VCaP (cell line): ENCODE results near the gene NUP210L.

Source experiments
- H3K27ac ChIP-seq: fragments of 450-650 bp; 2 replicates; pipeline ENCODE4 v1.5.1; 2017
- TF ChIP-seq, protein P1 (sequence below): fragments of 450-650 bp; conservative IDR thresholded peaks from 2 replicates; pipeline ENCODE4 v1.5.1; 2017; ENCODE audit warnings: mild to moderate bottlenecking, moderate library complexity

NUP210L gene

DNA sequence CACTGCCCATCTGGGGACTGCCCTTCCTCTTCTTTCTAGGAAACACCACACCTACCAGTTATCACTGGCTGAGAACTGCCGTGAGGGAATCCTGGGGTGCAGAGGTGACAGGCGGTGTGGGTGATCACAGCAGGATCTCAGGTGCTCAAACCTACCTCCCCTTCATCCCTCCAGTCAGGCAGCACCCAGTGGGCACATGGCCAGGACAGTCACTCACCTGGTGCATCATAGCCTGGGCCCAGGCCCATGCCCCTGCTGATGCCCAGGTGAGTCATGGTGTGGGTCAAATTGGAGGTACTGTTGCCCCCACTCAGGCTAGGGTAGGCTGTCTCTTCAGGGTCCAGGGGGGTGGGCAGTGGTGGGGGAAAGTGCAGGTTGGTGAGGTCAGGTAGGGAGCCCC lies 203.1 kb downstream of the NUP210L start:
- TF ChIP-seq, protein P1, sequence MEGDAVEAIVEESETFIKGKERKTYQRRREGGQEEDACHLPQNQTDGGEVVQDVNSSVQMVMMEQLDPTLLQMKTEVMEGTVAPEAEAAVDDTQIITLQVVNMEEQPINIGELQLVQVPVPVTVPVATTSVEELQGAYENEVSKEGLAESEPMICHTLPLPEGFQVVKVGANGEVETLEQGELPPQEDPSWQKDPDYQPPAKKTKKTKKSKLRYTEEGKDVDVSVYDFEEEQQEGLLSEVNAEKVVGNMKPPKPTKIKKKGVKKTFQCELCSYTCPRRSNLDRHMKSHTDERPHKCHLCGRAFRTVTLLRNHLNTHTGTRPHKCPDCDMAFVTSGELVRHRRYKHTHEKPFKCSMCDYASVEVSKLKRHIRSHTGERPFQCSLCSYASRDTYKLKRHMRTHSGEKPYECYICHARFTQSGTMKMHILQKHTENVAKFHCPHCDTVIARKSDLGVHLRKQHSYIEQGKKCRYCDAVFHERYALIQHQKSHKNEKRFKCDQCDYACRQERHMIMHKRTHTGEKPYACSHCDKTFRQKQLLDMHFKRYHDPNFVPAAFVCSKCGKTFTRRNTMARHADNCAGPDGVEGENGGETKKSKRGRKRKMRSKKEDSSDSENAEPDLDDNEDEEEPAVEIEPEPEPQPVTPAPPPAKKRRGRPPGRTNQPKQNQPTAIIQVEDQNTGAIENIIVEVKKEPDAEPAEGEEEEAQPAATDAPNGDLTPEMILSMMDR: no peak
- no peak overlapping the region for H3K27ac ChIP-seq

DNA sequence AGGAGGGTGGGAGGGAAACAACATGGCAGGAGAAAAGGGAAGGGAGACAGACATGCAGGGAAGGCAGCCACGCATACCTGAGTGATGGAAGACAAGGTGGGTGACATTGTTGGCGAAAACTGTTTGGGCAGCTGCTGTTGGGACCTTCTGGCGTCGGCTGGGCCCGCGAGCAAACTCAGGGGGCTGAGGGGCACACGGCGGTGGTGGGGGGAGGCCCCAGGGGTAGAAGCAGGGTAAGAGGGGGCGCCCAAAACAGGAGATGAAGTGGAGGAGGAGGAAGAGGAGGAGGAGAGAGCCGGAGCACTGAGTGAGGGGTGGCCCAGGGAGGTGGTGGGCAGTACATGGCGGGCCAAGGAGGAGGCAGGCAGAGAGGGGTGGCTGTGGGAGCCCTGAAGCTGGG lies 203.7 kb downstream of the NUP210L start:
- H3K27ac ChIP-seq: no peak overlapping the region
- TF ChIP-seq, protein P1: no peak

DNA sequence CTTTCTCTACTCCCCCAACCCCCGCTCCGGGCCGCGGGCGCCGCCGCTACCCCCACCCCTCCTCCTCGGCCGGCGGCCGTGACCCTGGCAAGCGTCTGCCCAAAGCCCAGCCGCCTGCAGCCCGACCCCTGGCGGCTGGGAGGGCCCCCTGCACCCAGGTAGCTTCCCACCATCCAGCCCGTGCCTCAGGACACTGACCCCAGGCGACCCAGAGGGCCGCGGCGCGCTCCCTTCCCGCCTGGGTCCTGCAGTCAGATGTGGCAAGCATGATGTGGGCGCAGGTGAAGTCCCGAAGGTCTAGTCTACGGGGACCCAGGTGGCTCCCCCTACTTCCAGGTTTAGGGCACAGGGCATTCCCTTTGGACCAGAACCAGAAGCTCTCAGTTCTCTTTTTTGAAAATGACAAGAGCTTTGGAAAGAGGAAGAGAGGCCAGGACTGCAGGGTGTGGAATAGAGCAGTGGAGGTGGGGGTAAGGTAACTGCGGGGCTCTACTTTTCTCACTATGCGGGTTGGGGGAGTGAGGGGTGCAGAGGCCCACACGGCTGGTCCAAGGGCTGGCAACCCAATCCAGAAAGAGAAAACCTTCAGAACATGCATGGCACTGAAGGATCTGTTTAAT lies 208.1 kb downstream of the NUP210L start, which contains the start of gene DENND4B:
TSS of gene DENND4B (minus strand) at position 97 of the 620 bp plus-strand sequence. CDS start 2,344 bp downstream, outside the sequence.
- H3K27ac ChIP-seq: peak within 1 kb of the TSS; percentile 95
- TF ChIP-seq, protein P1: peak; percentile 99

DNA sequence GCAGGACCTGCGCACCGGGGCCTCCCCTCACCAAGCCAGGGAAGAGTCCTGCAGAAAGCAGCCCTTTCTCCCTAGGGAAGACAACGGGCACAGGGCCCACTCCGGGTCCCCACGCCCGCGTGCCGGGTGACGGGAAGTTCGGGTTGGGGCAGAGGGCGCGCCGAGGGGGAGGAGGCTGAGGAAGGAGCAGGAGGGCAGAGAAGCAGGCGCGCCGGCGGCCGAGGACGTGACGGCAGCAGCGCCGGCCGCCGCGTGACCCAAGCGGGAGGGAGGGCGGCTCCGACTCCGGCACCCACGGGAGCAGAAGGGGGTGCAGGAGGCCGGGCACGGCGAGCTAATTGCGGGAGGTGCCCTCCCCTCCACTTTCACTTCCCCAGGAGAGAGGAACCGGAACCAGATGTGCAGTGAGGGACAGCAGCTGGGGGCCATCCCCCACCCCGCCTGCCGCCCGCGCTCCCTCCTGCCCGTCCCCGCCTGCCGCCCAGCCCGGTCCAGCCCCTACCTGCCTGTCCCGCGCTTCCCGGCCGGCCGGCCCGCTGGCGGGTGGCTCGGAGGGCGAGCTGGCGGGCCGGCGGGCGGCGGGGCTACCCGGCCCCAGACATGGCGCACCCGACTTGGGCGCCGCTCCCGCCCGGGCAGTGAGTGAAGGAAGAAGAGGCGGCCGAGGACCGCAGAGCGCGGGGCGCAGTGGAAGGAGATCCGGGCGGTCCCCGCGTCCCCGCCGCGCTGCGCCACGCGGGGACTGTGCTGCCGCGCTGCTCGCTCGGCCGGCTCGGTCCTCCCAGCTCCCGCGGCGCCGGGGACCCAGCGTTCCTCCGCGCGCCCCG lies 208.9 kb downstream of the NUP210L start:
- TF ChIP-seq, protein P1: no peak
- peak overlapping the region; percentile 95 for H3K27ac ChIP-seq

DNA sequence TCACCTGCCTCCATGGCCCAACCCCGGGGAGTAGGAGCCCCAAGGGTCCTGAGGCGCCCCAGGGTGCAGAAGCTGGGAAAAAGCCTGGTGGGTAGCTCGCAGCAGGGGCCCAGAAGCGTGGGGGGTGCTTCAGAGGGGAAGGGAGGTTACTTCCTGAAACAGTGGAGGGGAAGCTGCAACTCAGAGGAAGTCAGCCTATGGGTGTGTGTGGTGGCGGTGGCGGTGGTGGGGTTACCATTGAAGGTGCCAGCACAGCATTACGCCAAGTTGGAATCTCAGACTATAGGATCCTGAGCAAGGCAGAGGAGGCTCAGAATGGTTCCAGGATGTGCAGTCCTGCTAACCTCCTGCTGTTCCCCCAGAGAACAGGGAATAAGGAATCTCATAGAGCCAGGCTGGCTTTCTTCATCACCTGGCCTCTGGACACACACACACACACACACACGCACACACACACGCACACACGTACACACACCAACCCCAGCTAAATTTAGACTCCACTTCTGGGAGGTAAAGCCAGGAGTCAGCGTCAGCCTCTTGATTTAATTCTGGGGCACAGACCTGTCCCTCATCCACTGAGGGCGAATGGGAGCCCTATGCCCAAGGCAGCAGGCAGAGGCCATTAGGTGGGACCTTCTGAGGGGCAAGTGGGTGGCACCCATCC lies 209.6 kb downstream of the NUP210L start:
- TF ChIP-seq, protein P1: no peak
- peak overlapping the region; percentile 95 for H3K27ac ChIP-seq

DNA sequence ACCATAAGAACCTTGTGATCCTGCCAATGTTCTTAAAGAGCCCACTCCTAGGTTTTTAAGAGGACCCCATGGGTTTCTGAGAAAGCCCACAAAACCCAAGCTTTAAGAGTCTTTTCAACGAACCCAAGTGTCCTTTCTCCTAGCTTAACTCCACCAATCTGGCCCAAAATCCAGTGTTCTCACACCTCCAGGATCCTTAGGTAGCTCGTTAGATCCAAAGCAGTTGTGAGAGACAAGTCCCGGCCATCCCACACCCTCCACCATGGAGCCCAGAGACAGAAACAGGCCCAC lies 210.1 kb downstream of the NUP210L start:
- H3K27ac ChIP-seq: peak overlapping the region; percentile 95
- TF ChIP-seq, protein P1: no peak
